K562 (cell line): ENCODE measurements around the gene CSNK1D. TPM values are rescaled to one million over a fixed set of nuclear protein-coding genes. Genes with fewer than 3 reads are reported as not detected.
A peak's percentile ranks its signal among the peaks of the same experiment; 100 is the strongest.

Experiments used
- ATF3 ChIP-seq, 2 experiments: fragments of 450-650 bp in 1 of 2; sonication (generic) in 1 of 2; formaldehyde crosslinking in 1 of 2; IDR thresholded peaks in 1 of 2; conservative IDR thresholded peaks in 1 of 2; 2 replicates each; pipeline versions ENCODE4 v1.6.1 to v1.8.1; 2016 to 2023; ENCODE audit warnings: mild to moderate bottlenecking in 2 of 2, moderate library complexity in 2 of 2, inconsistent platforms in 1 of 2, missing genetic modification reagents in 1 of 2
- CBFA2T2 ChIP-seq: fragments of 450-650 bp; conservative IDR thresholded peaks from 2 replicates; pipeline ENCODE4 v1.6.1; 2017; ENCODE audit warnings: mild to moderate bottlenecking
- CEBPG ChIP-seq, 3 experiments: fragments of 200-800 bp in 1 of 3; sonication (Bioruptor generic) in 1 of 3; sonication (generic) in 1 of 3; formaldehyde crosslinking in 1 of 3; IDR thresholded peaks in 2 of 3; conservative IDR thresholded peaks in 1 of 3; 2 replicates each; pipeline versions ENCODE4 v1.6.1 to v1.8.0; 2016 to 2022; ENCODE audit warnings: missing compliant biosample characterization in 2 of 3, missing genetic modification characterization in 2 of 3, mild to moderate bottlenecking in 1 of 3, missing genetic modification reagents in 1 of 3
- CTBP1 ChIP-seq: fragments of 450-650 bp; IDR thresholded peaks from 2 replicates; pipeline ENCODE4 v1.6.1; 2016; ENCODE audit warnings: borderline replicate concordance
- DACH1 ChIP-seq: fragments of 450-650 bp; IDR thresholded peaks from 2 replicates; pipeline ENCODE4 v1.6.1; 2018; ENCODE audit not compliant: partially characterized antibody
- DPF2 ChIP-seq: fragments of 450-650 bp; IDR thresholded peaks from 2 replicates; pipeline ENCODE4 v1.6.1; 2016
- EP400 ChIP-seq: fragments of 450-650 bp; IDR thresholded peaks from 2 replicates; pipeline ENCODE4 v1.6.1; 2017; ENCODE audit warnings: antibody characterized with exemption, mild to moderate bottlenecking, moderate library complexity
- HDAC1 ChIP-seq, 2 experiments: fragments of 450-650 bp; IDR thresholded peaks; 2 replicates each; pipeline ENCODE4 v1.6.1; 2016 to 2017; ENCODE audit warnings: inconsistent platforms in 1 of 2, mild to moderate bottlenecking in 1 of 2, moderate library complexity in 1 of 2
- LEF1 ChIP-seq: fragments of 450-650 bp; IDR thresholded peaks from 2 replicates; pipeline ENCODE4 v1.6.1; 2016; ENCODE audit warnings: mild to moderate bottlenecking
- MAX ChIP-seq: sonication (generic); formaldehyde crosslinking; IDR thresholded peaks from 2 replicates; pipeline ENCODE4 v1.9.0; 2022; ENCODE audit warnings: mild to moderate bottlenecking, missing genetic modification reagents
- MAZ ChIP-seq, 2 experiments: fragments of 450-650 bp in 1 of 2; sonication (generic) in 1 of 2; formaldehyde crosslinking; IDR thresholded peaks in 1 of 2; conservative IDR thresholded peaks in 1 of 2; 2 replicates each; pipeline versions ENCODE4 v1.4.0 to v1.5.0; 2020; ENCODE audit warnings: mild to moderate bottlenecking in 1 of 2, missing genetic modification reagents in 1 of 2
- MXD1 ChIP-seq: fragments of 250-450 bp; sonication (Bioruptor Pico); IDR thresholded peaks from 2 replicates; pipeline ENCODE4 v1.8.0; 2021; ENCODE audit warnings: borderline replicate concordance, mild to moderate bottlenecking, moderate library complexity; ENCODE audit not compliant: poor library complexity, severe bottlenecking
- NR2C2 ChIP-seq, 2 experiments: fragments of 200-800 bp in 1 of 2; sonication (Bioruptor generic) in 1 of 2; sonication (generic) in 1 of 2; formaldehyde crosslinking in 1 of 2; IDR thresholded peaks; 2 replicates each; pipeline versions ENCODE4 v1.6.1 to v1.8.0; 2016 to 2022; ENCODE audit warnings: mild to moderate bottlenecking in 1 of 2, missing compliant biosample characterization in 1 of 2, missing genetic modification characterization in 1 of 2, missing genetic modification reagents in 1 of 2
- RBFOX2 ChIP-seq: fragments of 200-400 bp; formaldehyde crosslinking; IDR thresholded peaks from 2 replicates; pipeline ENCODE4 v1.6.1; 2017; ENCODE audit warnings: low read depth, mild to moderate bottlenecking, low read length, moderate library complexity
- SMAD1 ChIP-seq: fragments of 150-350 bp; IDR thresholded peaks from 2 replicates; pipeline ENCODE4 v1.6.1; 2014; ENCODE audit warnings: low read length, low read depth; ENCODE audit not compliant: partially characterized antibody
- SMARCA4 ChIP-seq: fragments of 450-650 bp; IDR thresholded peaks from 2 replicates; pipeline ENCODE4 v1.6.1; 2016
- SMARCC2 ChIP-seq: fragments of 450-650 bp; IDR thresholded peaks from 2 replicates; pipeline ENCODE4 v1.6.1; 2017; ENCODE audit warnings: antibody characterized with exemption, moderate library complexity, mild to moderate bottlenecking, low read depth
- SMARCE1 ChIP-seq: fragments of 450-650 bp; IDR thresholded peaks from 2 replicates; pipeline ENCODE4 v1.7.1; 2016; ENCODE audit warnings: mild to moderate bottlenecking
- polyA plus RNA-seq, 8 experiments: library from polyadenylated mRNA; depleted of rRNA in 4 of 8; stranded (reverse) in 5 of 8; unstranded in 3 of 8; fragments of >200 nt; fragmentation: Nextera tagmentation in 2 of 8; fragmentation: Illumina TruSeq in 1 of 8; extraction: Ambion mirVana in 2 of 8; extraction: Trizol in 1 of 8; gene quantifications; 2 replicates each; pipeline versions ENCODE4 v1.2.1 to v1.2.3, GENCODE V29; 2011 to 2014; ENCODE audit warnings: inconsistent platforms in 1 of 8, missing spikeins in 1 of 8
- total RNA-seq, 7 experiments: library from RNA; depleted of rRNA in 6 of 7; stranded (reverse); fragments of >200 nt in 6 of 7; fragmentation: Illumina TruSeq in 2 of 7; extraction: Trizol in 2 of 7; gene quantifications; 2 replicates each; pipeline versions ENCODE4 v1.2.1 to v1.2.3, GENCODE V29; 2011 to 2021; ENCODE audit warnings: low replicate concordance in 1 of 7
- TF ChIP-seq, protein P1 (sequence below): sonication (generic); formaldehyde crosslinking; IDR thresholded peaks from 2 replicates; pipeline ENCODE4 v1.8.1; 2023; ENCODE audit warnings: missing genetic modification reagents, mild to moderate bottlenecking, borderline replicate concordance

Gene CSNK1D
- total and polyA plus RNA-seq, 9 of the 15 experiments (the other 6 are each of a cell fraction or from before 2014, with no cell fraction given), result 6.5 to 133 (median 41.3) TPM

DNA sequence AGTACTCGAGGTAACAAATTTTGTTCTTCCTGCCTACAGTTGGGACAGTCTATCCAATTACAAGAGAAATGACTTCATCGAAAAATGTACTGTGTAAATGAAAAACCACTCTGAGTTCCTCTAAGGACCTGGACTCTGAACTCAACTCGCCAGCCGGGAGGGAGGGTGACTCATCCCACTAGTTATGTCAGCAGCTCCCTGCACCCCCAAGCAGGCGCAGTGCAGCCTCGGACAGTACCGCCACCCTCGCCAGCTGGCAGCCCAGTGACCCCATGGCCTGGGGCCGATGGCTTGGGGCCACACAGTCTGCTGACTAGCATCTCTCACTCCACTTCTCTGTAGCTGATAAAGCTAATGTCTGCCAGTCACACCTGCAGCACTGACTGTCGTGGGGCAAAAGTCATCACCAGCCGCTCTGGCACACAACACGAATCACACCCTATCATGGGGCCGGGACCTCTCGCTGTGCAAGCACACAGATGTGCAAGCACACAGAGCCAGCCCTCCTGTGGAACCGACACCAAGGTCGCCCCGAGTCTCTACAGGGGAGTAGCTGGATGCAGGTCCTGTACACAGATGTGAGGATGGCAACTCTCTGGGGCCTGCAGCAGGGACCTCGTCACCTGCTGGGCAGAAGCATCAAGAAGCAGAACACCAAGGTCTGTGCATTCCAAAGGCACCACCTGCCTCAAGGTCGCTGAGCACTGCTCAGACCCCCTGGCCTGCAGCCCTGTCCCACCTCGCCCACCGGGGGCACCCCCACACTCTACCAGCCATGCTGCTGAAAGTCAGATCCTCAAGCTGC lies 5.7 kb downstream of the CSNK1D start (continued):
- TF ChIP-seq MXD1 (CRISPR knock-in tag) (no peak), CBFA2T2 (0 out of 2 replicates have a peak, but pooled peaks have one; percentile 6), CTBP1 (peak; percentile 31; the same call in 1 of the 2 replicates), DACH1 (peak; percentile 53), MAX (CRISPR knock-in tag) (peak; percentile 46; the same call in 1 of the 2 replicates), EP400 (peak; percentile 47; the same call in 1 of the 2 replicates), SMARCC2 (0 out of 2 replicates have a peak, but pooled peaks have one; percentile 26), LEF1 (0 out of 2 replicates have a peak, but pooled peaks have one; percentile 11), SMARCA4 (peak; percentile 38; the same call in 1 of the 2 replicates), MAZ (CRISPR knock-in tag; conservative IDR thresholded peaks at IDR 0.05 in 1 of 2, IDR thresholded peaks at IDR 0.05 in 1 of 2) (peak in 1 of 2 experiments; percentile 58; a peak in 3 of 4 replicates), RBFOX2 (peak; percentile 66), SMAD1 (peak; percentile 38), HDAC1 (IDR thresholded peaks at IDR 0.05) (0 out of 4 replicates have a peak, but pooled peaks of 1 of the 2 experiments have one; percentile 13), SMARCE1 (peak; percentile 57; the same call in 1 of the 2 replicates), DPF2 (peak; percentile 84), CEBPG (CRISPR knock-in tag; IDR thresholded peaks at IDR 0.05) (no peak), CEBPG (tag; conservative IDR thresholded peaks at IDR 0.05 in 1 of 2, IDR thresholded peaks at IDR 0.05 in 1 of 2) (no peak), ATF3 (IDR thresholded peaks at IDR 0.05) (peak; percentile 98), ATF3 (CRISPR knock-in tag; conservative IDR thresholded peaks at IDR 0.05) (peak; percentile 78; the same call in 1 of the 2 replicates), NR2C2 (CRISPR knock-in tag; IDR thresholded peaks at IDR 0.05) (no peak), NR2C2 (tag; IDR thresholded peaks at IDR 0.05) (peak; percentile 70)
- TF ChIP-seq, protein P1, sequence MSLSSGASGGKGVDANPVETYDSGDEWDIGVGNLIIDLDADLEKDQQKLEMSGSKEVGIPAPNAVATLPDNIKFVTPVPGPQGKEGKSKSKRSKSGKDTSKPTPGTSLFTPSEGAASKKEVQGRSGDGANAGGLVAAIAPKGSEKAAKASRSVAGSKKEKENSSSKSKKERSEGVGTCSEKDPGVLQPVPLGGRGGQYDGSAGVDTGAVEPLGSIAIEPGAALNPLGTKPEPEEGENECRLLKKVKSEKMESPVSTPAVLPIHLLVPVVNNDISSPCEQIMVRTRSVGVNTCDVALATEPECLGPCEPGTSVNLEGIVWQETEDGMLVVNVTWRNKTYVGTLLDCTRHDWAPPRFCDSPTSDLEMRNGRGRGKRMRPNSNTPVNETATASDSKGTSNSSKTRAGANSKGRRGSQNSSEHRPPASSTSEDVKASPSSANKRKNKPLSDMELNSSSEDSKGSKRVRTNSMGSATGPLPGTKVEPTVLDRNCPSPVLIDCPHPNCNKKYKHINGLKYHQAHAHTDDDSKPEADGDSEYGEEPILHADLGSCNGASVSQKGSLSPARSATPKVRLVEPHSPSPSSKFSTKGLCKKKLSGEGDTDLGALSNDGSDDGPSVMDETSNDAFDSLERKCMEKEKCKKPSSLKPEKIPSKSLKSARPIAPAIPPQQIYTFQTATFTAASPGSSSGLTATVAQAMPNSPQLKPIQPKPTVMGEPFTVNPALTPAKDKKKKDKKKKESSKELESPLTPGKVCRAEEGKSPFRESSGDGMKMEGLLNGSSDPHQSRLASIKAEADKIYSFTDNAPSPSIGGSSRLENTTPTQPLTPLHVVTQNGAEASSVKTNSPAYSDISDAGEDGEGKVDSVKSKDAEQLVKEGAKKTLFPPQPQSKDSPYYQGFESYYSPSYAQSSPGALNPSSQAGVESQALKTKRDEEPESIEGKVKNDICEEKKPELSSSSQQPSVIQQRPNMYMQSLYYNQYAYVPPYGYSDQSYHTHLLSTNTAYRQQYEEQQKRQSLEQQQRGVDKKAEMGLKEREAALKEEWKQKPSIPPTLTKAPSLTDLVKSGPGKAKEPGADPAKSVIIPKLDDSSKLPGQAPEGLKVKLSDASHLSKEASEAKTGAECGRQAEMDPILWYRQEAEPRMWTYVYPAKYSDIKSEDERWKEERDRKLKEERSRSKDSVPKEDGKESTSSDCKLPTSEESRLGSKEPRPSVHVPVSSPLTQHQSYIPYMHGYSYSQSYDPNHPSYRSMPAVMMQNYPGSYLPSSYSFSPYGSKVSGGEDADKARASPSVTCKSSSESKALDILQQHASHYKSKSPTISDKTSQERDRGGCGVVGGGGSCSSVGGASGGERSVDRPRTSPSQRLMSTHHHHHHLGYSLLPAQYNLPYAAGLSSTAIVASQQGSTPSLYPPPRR (CRISPR knock-in tag), result 0 out of 2 replicates have a peak, but pooled peaks have one; percentile 29
